Fibroblast of gingiva (primary cell): ENCODE data around the gene HNRNPU.
"Not testable (repeated sequence)": the region's sequence is repeated elsewhere in the genome, so short reads cannot be mapped to it uniquely, and the experiment has no call there.

ENCODE experiments used
- DNase-seq: peaks from one replicate; pipeline ENCODE4 v3.0.0-alpha.2; 2011; ENCODE audit warnings: low read depth

Gene HNRNPU

GRCh38 chr1:244840219-244840794 lies 24.0 kb downstream of the HNRNPU start:
- DNase-seq, result peak; percentile 49

GRCh38 chr1:244839656-244840055 lies 24.7 kb downstream of the HNRNPU start:
- DNase-seq, result peak; percentile 41

- DNase-seq, result no peak
Observed at GRCh38 chr1:244837597-244838258, 26.6 kb downstream of the HNRNPU start.

- peak; percentile 20 for DNase-seq
Observed at GRCh38 chr1:244836584-244836983, 27.8 kb downstream of the HNRNPU start.

- peak; percentile 25 for DNase-seq
Observed at GRCh38 chr1:244836135-244836521, 28.2 kb downstream of the HNRNPU start.

- peak; percentile 92 for DNase-seq
Observed at GRCh38 chr1:244835276-244836134, 28.8 kb downstream of the HNRNPU start, which contains the start of gene COX20. Gene COX20, plus strand, starts transcription at chr1:244835658. Its CDS starts 57 bp downstream, at chr1:244835715.

- peak; percentile 93 for DNase-seq
Observed at GRCh38 chr1:244834543-244835275, 29.6 kb downstream of the HNRNPU start.

GRCh38 chr1:244833734-244834542 lies 30.4 kb downstream of the HNRNPU start:
- DNase-seq, result peak; percentile 80

GRCh38 chr1:244833260-244833659 lies 31.1 kb downstream of the HNRNPU start:
- DNase-seq, result not testable (repeated sequence)

GRCh38 chr1:244830639-244831038 lies 33.7 kb downstream of the HNRNPU start:
- no peak for DNase-seq

GRCh38 chr1:244826712-244827111 lies 37.6 kb downstream of the HNRNPU start:
- no peak for DNase-seq

- DNase-seq, result no peak
Observed at GRCh38 chr1:244822878-244823277, 41.5 kb downstream of the HNRNPU start.

- DNase-seq, result no peak
Observed at GRCh38 chr1:244821134-244821533, 43.2 kb downstream of the HNRNPU start.

- no peak for DNase-seq
Observed at GRCh38 chr1:244820131-244820530, 44.2 kb downstream of the HNRNPU start.

GRCh38 chr1:244817415-244817894 lies 46.9 kb downstream of the HNRNPU start:
- DNase-seq, result no peak

- DNase-seq, result no peak
Observed at GRCh38 chr1:244815600-244816099, 48.7 kb downstream of the HNRNPU start.

GRCh38 chr1:244813327-244813726 lies 51.0 kb downstream of the HNRNPU start:
- no peak for DNase-seq

- no peak for DNase-seq
Observed at GRCh38 chr1:244810221-244810620, 54.1 kb downstream of the HNRNPU start.

- DNase-seq, result no peak
Observed at GRCh38 chr1:244807138-244807537, 57.2 kb downstream of the HNRNPU start.

- no peak for DNase-seq
Observed at GRCh38 chr1:244804841-244805240, 59.5 kb downstream of the HNRNPU start.
